HCT116 (cell line): Measurements from ENCODE around the gene ESPN. TPM values are rescaled to one million over a fixed set of nuclear protein-coding genes. Genes with fewer than 3 reads are reported as not detected.

Source experiments
- ATAC-seq: fragments of 200-7000 bp; cut with Tn5 transposase; 2 replicates; pipeline ENCODE4 v1.9.1; 2020; ENCODE audit warnings: mild to moderate bottlenecking, moderate library complexity
- BruUV-seq: library from RNA; stranded (reverse); fragments of 400-500 nt; replicated peaks from 2 replicates; lab custom pipeline; 2021; lab: Mats Ljungman, UMichigan
- CTCF ChIA-PET: fragments of 300-600 bp; sonication (Branson Sonifier 250); formaldehyde crosslinking; loops from one replicate; lab custom pipeline; 2021; ENCODE audit warnings: antibody characterized with exemption; lab: Charles Lee
- POLR2A ChIA-PET: fragments of 300-600, 350-600 bp; sonication (Branson Sonifier 250); formaldehyde crosslinking; loops from one replicate; lab custom pipeline; 2021; ENCODE audit warnings: antibody characterized with exemption; lab: Charles Lee
- RAD21 ChIA-PET, 2 experiments: fragments of 300-600 bp; sonication (Branson Sonifier 250); formaldehyde crosslinking; loops; one replicate each; lab custom pipeline; 2023; ENCODE audit warnings: low total read pairs in 2 of 2; ENCODE audit not compliant: uncharacterized antibody in 2 of 2, unreplicated experiment in 2 of 2, low non-redundant PET in 1 of 2; lab: Charles Lee
- DNase-seq: peaks from one replicate; pipeline ENCODE4 v3.0.0-alpha.2; 2010; ENCODE audit warnings: low read depth, low spot score
- H2AFZ ChIP-seq: fragments of 200-600 bp; shearing (Covaris generic), sonication (generic); 2 replicates; pipeline ENCODE4 v1.6.1; 2017; ENCODE audit warnings: low read depth, mixed run types, mixed read lengths, antibody characterized with exemption, low read length; ENCODE audit not compliant: poor library complexity, severe bottlenecking
- H3K27ac ChIP-seq: 2 replicates; pipeline ENCODE4 v1.5.1; 2012; ENCODE audit warnings: low read depth, low read length
- H3K27me3 ChIP-seq: fragments of 200-600 bp; sonication (generic); 2 replicates; pipeline ENCODE4 v1.6.1; 2016; ENCODE audit warnings: mixed run types, low read length, mixed read lengths; ENCODE audit not compliant: insufficient read depth
- H3K36me3 ChIP-seq, 2 experiments: fragments of 200-500 bp in 1 of 2; fragments of 200-600 bp in 1 of 2; sonication (Bioruptor generic) in 1 of 2; sonication (generic) in 1 of 2; 2 replicates each; pipeline versions ENCODE4 v1.5.1 to v1.6.1; 2014 to 2016; ENCODE audit warnings: low read length in 2 of 2, inconsistent platforms in 1 of 2, mixed read lengths in 1 of 2, mixed run types in 1 of 2; ENCODE audit not compliant: insufficient read depth in 2 of 2, control insufficient read depth in 1 of 2
- H3K4me1 ChIP-seq, 2 experiments: fragments of 200-600 bp in 1 of 2; sonication (generic) in 1 of 2; 2 replicates each; pipeline versions ENCODE4 v1.5.1 to v1.6.1; 2012 to 2017; ENCODE audit warnings: low read length in 2 of 2, inconsistent platforms in 1 of 2, mild to moderate bottlenecking in 1 of 2, mixed read lengths in 1 of 2, mixed run types in 1 of 2, moderate library complexity in 1 of 2; ENCODE audit not compliant: insufficient read depth in 2 of 2, control insufficient read depth in 1 of 2
- H3K4me2 ChIP-seq: fragments of 200-600 bp; sonication (generic); 2 replicates; pipeline ENCODE4 v1.6.1; 2017; ENCODE audit warnings: mixed run types, low read length, mixed read lengths
- H3K4me3 ChIP-seq, 2 experiments: fragments of 200-600 bp in 1 of 2; sonication (generic) in 1 of 2; replicated peaks in 1 of 2; 2 replicates each; pipeline ENCODE4 v1.5.1; 2011 to 2016; ENCODE audit warnings: low read length in 2 of 2, control low read depth in 1 of 2, low read depth in 1 of 2, mild to moderate bottlenecking in 1 of 2, mixed read lengths in 1 of 2, mixed run types in 1 of 2
- H3K79me2 ChIP-seq: fragments of 200-600 bp; sonication (generic); 2 replicates; pipeline ENCODE4 v1.6.1; 2017; ENCODE audit warnings: mild to moderate bottlenecking, mixed run types, low read length, moderate library complexity, mixed read lengths; ENCODE audit not compliant: insufficient read depth
- H3K9ac ChIP-seq: fragments of 200-600 bp; sonication (generic); 2 replicates; pipeline ENCODE4 v1.6.1; 2016; ENCODE audit warnings: low read length, mixed read lengths
- H3K9me2 ChIP-seq: fragments of 200-600 bp; sonication (generic), shearing (Covaris generic); 2 replicates; pipeline ENCODE4 v1.6.1; 2017; ENCODE audit warnings: mixed run types, mild to moderate bottlenecking, moderate library complexity; ENCODE audit not compliant: insufficient read depth
- H3K9me3 ChIP-seq, 2 experiments: fragments of 200-500 bp in 1 of 2; fragments of 200-600 bp in 1 of 2; sonication (Bioruptor generic) in 1 of 2; sonication (generic) in 1 of 2; 2 replicates each; pipeline ENCODE4 v1.6.1; 2014 to 2017; ENCODE audit warnings: low read length in 2 of 2, mixed read lengths in 2 of 2, inconsistent platforms in 1 of 2, low read depth in 1 of 2, mild to moderate bottlenecking in 1 of 2, mixed run types in 1 of 2, moderate library complexity in 1 of 2; ENCODE audit not compliant: control insufficient read depth in 1 of 2, insufficient read depth in 1 of 2
- H4K20me1 ChIP-seq: fragments of 200-600 bp; sonication (generic), shearing (Covaris generic); 2 replicates; pipeline ENCODE4 v1.6.1; 2017; ENCODE audit warnings: mixed run types, mild to moderate bottlenecking, moderate library complexity; ENCODE audit not compliant: insufficient read depth
- CBX3 ChIP-seq: IDR thresholded peaks from 2 replicates; pipeline ENCODE4 v1.6.1; 2012; ENCODE audit warnings: low read depth
- EZH2phosphoT487 ChIP-seq: fragments of 200-600 bp; IDR thresholded peaks from 2 replicates; pipeline ENCODE4 v1.6.1; 2018; ENCODE audit warnings: antibody characterized with exemption, borderline replicate concordance
- JUND ChIP-seq: IDR thresholded peaks from 2 replicates; pipeline ENCODE4 v1.6.1; 2012
- POLR2A ChIP-seq: IDR thresholded peaks from 2 replicates; pipeline ENCODE4 v1.7.0; 2011; ENCODE audit warnings: borderline replicate concordance; ENCODE audit not compliant: insufficient read depth, insufficient read length; ENCODE audit errors: extremely low read depth
- POLR2AphosphoS5 ChIP-seq: IDR thresholded peaks from 2 replicates; pipeline ENCODE4 v1.6.1; 2011; ENCODE audit warnings: mild to moderate bottlenecking, low read depth, low read length, moderate library complexity
- RAD21 ChIP-seq: IDR thresholded peaks from 2 replicates; pipeline ENCODE4 v1.6.1; 2012; ENCODE audit warnings: low read depth, mild to moderate bottlenecking
- SIN3A ChIP-seq: IDR thresholded peaks from 2 replicates; pipeline ENCODE4 v1.6.1; 2012; ENCODE audit warnings: low read depth
- SP1 ChIP-seq: IDR thresholded peaks from 2 replicates; pipeline ENCODE4 v1.6.1; 2012; ENCODE audit warnings: low read depth
- SRF ChIP-seq: IDR thresholded peaks from 2 replicates; pipeline ENCODE4 v1.6.1; 2012; ENCODE audit warnings: low read depth
- ZFX ChIP-seq: fragments of 450-650 bp; IDR thresholded peaks from 2 replicates; pipeline ENCODE4 v1.6.1; 2017
- intact Hi-C: fragments of 100-400 bp; cut with micrococcal nuclease; formaldehyde crosslinking; loops from 2 replicates; pipeline ENCODE4 v1.10.0; 2022
- total RNA-seq: library from RNA; stranded (reverse); gene quantifications from one replicate; pipeline ENCODE4 v1.2.1, GENCODE V29; 2021; ENCODE audit not compliant: unreplicated experiment
- TF ChIP-seq, protein P1 (sequence below), 3 experiments: fragments of 200-600 bp in 1 of 3; sonication (generic) in 1 of 3; IDR thresholded peaks in 2 of 3; conservative IDR thresholded peaks in 1 of 3; 2 replicates each; pipeline ENCODE4 v1.5.1; 2012 to 2017; ENCODE audit warnings: low read depth in 2 of 3, low read length in 2 of 3, antibody characterized with exemption in 1 of 3, borderline replicate concordance in 1 of 3, control low read depth in 1 of 3, mild to moderate bottlenecking in 1 of 3, mixed read lengths in 1 of 3, mixed run types in 1 of 3, moderate library complexity in 1 of 3; ENCODE audit not compliant: insufficient read depth in 1 of 3
- TF ChIP-seq, protein P2 (sequence below): IDR thresholded peaks from 2 replicates; pipeline ENCODE4 v1.6.1; 2011; ENCODE audit warnings: mild to moderate bottlenecking, low read length, moderate library complexity; ENCODE audit not compliant: insufficient replicate concordance; ENCODE audit errors: extremely low read depth
- TF ChIP-seq, protein P3 (sequence below): IDR thresholded peaks from 2 replicates; pipeline ENCODE4 v1.6.1; 2012; ENCODE audit warnings: low read depth
- TF ChIP-seq, protein P4 (sequence below): IDR thresholded peaks from 2 replicates; pipeline ENCODE4 v1.6.1; 2012
- TF ChIP-seq, protein P5 (sequence below): IDR thresholded peaks from 2 replicates; pipeline ENCODE4 v1.6.1; 2012

Gene ESPN
- total RNA-seq, 1 experiment from 2014 or later: 114 TPM

DNA sequence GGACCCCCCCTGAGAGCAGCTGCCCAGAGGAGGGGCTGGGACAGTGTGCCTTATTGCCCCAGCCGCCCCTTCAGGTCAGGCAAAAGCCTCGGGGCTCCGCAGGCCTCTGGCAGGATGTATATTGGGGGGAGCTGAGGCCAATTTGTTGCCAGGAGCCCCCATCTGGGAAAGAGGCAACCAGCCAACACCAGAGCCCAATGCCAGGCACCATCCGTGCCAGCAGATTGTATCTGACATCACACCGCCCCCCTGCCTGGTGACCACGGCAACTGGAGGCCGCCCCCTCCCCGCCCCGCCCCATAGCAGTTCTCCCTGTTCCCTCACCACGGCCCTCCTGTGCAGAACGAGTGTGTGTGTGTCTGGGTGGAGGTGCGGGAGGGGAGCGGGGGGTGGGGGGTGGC lies 70.5 kb downstream of the ESPN start:
- Histone ChIP-seq H4K20me1 (no peaks in the 10 kb centered on the region), H3K4me1 (peaks cover 26 to 60% of the 10 kb centered on the region in 2 experiments), H3K4me3 (no peak overlapping the region), H3K9me2 (no peaks in the 10 kb centered on the region), H3K36me3 (no peaks in the 10 kb centered on the region), H3K27ac (no peak overlapping the region), H2AFZ (no peak overlapping the region), H3K9ac (no peak overlapping the region), H3K9me3 (no peaks in the 10 kb centered on the region), H3K79me2 (no peaks in the 10 kb centered on the region; the same call in 1 of the 2 replicates), H3K27me3 (no peaks in the 10 kb centered on the region), H3K4me2 (0 out of 2 replicates have a peak overlapping the region, but pooled peaks have one; percentile 91)
- intact Hi-C loops: no loop called here
- no TSS peak for BruUV-seq
- ATAC-seq: no peak
- ChIA-PET RAD21 (no interaction called here), POLR2A (no interaction called here), CTCF (no interaction called here)
- TF ChIP-seq SIN3A (no peak), POLR2A (no peak), CBX3 (no peak), JUND (no peak), EZH2phosphoT487 (no peak), SP1 (no peak), RAD21 (no peak), SRF (no peak), POLR2AphosphoS5 (no peak), ZFX (no peak)
- TF ChIP-seq, protein P1, sequence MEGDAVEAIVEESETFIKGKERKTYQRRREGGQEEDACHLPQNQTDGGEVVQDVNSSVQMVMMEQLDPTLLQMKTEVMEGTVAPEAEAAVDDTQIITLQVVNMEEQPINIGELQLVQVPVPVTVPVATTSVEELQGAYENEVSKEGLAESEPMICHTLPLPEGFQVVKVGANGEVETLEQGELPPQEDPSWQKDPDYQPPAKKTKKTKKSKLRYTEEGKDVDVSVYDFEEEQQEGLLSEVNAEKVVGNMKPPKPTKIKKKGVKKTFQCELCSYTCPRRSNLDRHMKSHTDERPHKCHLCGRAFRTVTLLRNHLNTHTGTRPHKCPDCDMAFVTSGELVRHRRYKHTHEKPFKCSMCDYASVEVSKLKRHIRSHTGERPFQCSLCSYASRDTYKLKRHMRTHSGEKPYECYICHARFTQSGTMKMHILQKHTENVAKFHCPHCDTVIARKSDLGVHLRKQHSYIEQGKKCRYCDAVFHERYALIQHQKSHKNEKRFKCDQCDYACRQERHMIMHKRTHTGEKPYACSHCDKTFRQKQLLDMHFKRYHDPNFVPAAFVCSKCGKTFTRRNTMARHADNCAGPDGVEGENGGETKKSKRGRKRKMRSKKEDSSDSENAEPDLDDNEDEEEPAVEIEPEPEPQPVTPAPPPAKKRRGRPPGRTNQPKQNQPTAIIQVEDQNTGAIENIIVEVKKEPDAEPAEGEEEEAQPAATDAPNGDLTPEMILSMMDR (IDR thresholded peaks at IDR 0.05 in 2 of 3, conservative IDR thresholded peaks at IDR 0.05 in 1 of 3; ENCODE audit: borderline replicate concordance in 1 of 3, insufficient read depth in 1 of 3, low read depth in 2 of 3, low read length in 2 of 3): no peak
- TF ChIP-seq, protein P2, sequence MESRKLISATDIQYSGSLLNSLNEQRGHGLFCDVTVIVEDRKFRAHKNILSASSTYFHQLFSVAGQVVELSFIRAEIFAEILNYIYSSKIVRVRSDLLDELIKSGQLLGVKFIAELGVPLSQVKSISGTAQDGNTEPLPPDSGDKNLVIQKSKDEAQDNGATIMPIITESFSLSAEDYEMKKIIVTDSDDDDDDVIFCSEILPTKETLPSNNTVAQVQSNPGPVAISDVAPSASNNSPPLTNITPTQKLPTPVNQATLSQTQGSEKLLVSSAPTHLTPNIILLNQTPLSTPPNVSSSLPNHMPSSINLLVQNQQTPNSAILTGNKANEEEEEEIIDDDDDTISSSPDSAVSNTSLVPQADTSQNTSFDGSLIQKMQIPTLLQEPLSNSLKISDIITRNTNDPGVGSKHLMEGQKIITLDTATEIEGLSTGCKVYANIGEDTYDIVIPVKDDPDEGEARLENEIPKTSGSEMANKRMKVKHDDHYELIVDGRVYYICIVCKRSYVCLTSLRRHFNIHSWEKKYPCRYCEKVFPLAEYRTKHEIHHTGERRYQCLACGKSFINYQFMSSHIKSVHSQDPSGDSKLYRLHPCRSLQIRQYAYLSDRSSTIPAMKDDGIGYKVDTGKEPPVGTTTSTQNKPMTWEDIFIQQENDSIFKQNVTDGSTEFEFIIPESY: no peak
- TF ChIP-seq, protein P3, sequence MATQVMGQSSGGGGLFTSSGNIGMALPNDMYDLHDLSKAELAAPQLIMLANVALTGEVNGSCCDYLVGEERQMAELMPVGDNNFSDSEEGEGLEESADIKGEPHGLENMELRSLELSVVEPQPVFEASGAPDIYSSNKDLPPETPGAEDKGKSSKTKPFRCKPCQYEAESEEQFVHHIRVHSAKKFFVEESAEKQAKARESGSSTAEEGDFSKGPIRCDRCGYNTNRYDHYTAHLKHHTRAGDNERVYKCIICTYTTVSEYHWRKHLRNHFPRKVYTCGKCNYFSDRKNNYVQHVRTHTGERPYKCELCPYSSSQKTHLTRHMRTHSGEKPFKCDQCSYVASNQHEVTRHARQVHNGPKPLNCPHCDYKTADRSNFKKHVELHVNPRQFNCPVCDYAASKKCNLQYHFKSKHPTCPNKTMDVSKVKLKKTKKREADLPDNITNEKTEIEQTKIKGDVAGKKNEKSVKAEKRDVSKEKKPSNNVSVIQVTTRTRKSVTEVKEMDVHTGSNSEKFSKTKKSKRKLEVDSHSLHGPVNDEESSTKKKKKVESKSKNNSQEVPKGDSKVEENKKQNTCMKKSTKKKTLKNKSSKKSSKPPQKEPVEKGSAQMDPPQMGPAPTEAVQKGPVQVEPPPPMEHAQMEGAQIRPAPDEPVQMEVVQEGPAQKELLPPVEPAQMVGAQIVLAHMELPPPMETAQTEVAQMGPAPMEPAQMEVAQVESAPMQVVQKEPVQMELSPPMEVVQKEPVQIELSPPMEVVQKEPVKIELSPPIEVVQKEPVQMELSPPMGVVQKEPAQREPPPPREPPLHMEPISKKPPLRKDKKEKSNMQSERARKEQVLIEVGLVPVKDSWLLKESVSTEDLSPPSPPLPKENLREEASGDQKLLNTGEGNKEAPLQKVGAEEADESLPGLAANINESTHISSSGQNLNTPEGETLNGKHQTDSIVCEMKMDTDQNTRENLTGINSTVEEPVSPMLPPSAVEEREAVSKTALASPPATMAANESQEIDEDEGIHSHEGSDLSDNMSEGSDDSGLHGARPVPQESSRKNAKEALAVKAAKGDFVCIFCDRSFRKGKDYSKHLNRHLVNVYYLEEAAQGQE: no peak
- TF ChIP-seq, protein P4, sequence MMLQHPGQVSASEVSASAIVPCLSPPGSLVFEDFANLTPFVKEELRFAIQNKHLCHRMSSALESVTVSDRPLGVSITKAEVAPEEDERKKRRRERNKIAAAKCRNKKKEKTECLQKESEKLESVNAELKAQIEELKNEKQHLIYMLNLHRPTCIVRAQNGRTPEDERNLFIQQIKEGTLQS: no peak
- TF ChIP-seq, protein P5, sequence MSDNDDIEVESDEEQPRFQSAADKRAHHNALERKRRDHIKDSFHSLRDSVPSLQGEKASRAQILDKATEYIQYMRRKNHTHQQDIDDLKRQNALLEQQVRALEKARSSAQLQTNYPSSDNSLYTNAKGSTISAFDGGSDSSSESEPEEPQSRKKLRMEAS: no peak
- no peak for DNase-seq
